CD4-positive, alpha-beta T cell (primary cell): ENCODE measurements around the gene SLC35A3. TPM values are rescaled to one million over a fixed set of nuclear protein-coding genes. Genes with fewer than 3 reads are reported as not detected.

Experiments used
- ATAC-seq: fragments of 200-7000 bp; cut with Tn5 transposase; one replicate; pipeline ENCODE4 v1.10.0; 2022; ENCODE audit warnings: mild to moderate bottlenecking; ENCODE audit not compliant: poor library complexity
- CTCF ChIA-PET: fragments of 350-600 bp; sonication (Branson Sonifier 250); formaldehyde crosslinking; loops from one replicate; lab custom pipeline; 2021; ENCODE audit warnings: antibody characterized with exemption, inconsistent platforms; lab: Charles Lee
- POLR2A ChIA-PET: fragments of 350-600 bp; sonication (Branson Sonifier 250); formaldehyde crosslinking; loops from one replicate; lab custom pipeline; 2021; ENCODE audit warnings: antibody characterized with exemption, inconsistent platforms; lab: Charles Lee
- DNase-seq, 14 experiments: peaks; one replicate each; pipeline ENCODE4 v3.0.0-alpha.2; 2013 to 2020; ENCODE audit warnings: mixed read lengths in 2 of 14
- H3K27ac ChIP-seq, 2 donors: one replicate each; pipeline versions ENCODE4 v1.5.1 to v1.7.0; 2013; ENCODE audit warnings: low read length in 2 of 2, low read depth in 1 of 2, mild to moderate bottlenecking in 1 of 2
- H3K27me3 ChIP-seq, 2 experiments: 1 replicate in 1 of 2; 2 replicates in 1 of 2; pipeline versions ENCODE4 v1.6.1 to v1.7.0; 2013; ENCODE audit warnings: low read length in 2 of 2, control low read depth in 1 of 2, mild to moderate bottlenecking in 1 of 2, moderate library complexity in 1 of 2; ENCODE audit not compliant: insufficient read depth in 2 of 2, control insufficient read depth in 1 of 2
- H3K36me3 ChIP-seq: one replicate; pipeline ENCODE4 v1.6.1; 2013; ENCODE audit warnings: low read length, control low read depth; ENCODE audit not compliant: insufficient read depth
- H3K4me1 ChIP-seq: one replicate; pipeline ENCODE4 v1.6.1; 2013; ENCODE audit warnings: low read length, control low read depth; ENCODE audit not compliant: insufficient read depth
- H3K4me3 ChIP-seq: one replicate; pipeline ENCODE4 v1.5.1; 2013; ENCODE audit warnings: mild to moderate bottlenecking, low read length, moderate library complexity
- H3K9me3 ChIP-seq, 2 experiments: 1 replicate in 1 of 2; 2 replicates in 1 of 2; pipeline versions ENCODE4 v1.6.1 to v1.7.0; 2013; ENCODE audit warnings: low read length in 2 of 2, mild to moderate bottlenecking in 2 of 2, control low read depth in 1 of 2, moderate library complexity in 1 of 2; ENCODE audit not compliant: control insufficient read depth in 1 of 2, insufficient read depth in 1 of 2
- H3K27ac Mint-ChIP-seq: one replicate; pipeline ENCODE4 v1.8.0; 2020; ENCODE audit warnings: mixed read lengths
- H3K27me3 Mint-ChIP-seq: one replicate; pipeline ENCODE4 v1.8.0; 2021; ENCODE audit warnings: mixed read lengths
- H3K36me3 Mint-ChIP-seq: one replicate; pipeline ENCODE4 v1.8.0; 2021; ENCODE audit warnings: low read depth, mixed read lengths
- H3K4me1 Mint-ChIP-seq: one replicate; pipeline ENCODE4 v1.8.0; 2021; ENCODE audit warnings: low read depth, mixed read lengths
- H3K4me3 Mint-ChIP-seq: one replicate; pipeline ENCODE4 v1.8.0; 2020; ENCODE audit warnings: mild to moderate bottlenecking, mixed read lengths
- H3K9me3 Mint-ChIP-seq: one replicate; pipeline ENCODE4 v1.8.0; 2020; ENCODE audit warnings: mixed read lengths
- CTCF ChIP-seq: fragments of 200-600 bp; IDR thresholded peaks from one replicate; pipeline ENCODE4 v1.8.0; 2022; ENCODE audit warnings: antibody characterized with exemption, mild to moderate bottlenecking
- intact Hi-C, 2 experiments: fragments of 100-400 bp; cut with DNase I in 1 of 2; cut with micrococcal nuclease in 1 of 2; formaldehyde crosslinking; loops; one replicate each; pipeline versions ENCODE4 v1.15.1 to v1.9.0; 2023 to 2025; cut with DNase I, micrococcal nuclease
- total RNA-seq, 174 experiments: library from RNA in 2 of 174; stranded (reverse) in 2 of 174; gene quantifications; one replicate each; pipeline ENCODE4 v1.2.3 and lab custom pipeline; 2021 to 2026

Gene SLC35A3
- total RNA-seq, 2 experiments from 2014 or later, result 20.2 to 24.6 TPM

DNA sequence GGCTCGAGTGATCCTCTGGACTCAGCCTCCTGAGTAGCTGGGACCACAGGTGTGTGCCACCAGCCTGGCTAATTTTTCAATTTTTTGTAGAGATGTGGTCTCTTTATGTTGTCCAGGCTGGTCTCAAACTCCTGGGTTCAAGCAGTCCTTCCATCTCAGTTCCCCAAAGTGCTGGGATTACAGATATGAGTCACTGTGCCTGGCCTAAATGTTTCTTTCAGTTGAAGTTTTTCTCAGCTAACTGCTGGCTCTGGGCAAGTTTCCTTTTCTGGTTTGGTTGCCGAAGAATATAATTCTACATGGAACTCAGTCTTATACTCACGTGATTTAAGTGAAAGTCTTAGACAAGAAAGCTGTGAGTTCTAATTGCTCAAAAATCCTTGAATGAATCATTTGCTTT is 106.0 kb downstream of the SLC35A3 start:
- no peak overlapping the region for H3K4me3 ChIP-seq
- no peaks in the 10 kb centered on the region for H3K4me1 ChIP-seq
- Mint-ChIP-seq H3K27ac (peak overlapping the region; percentile 14), H3K9me3 (no peaks in the 10 kb centered on the region), H3K36me3 (peaks cover 99% of the 10 kb centered on the region), H3K4me1 (peaks cover 7% of the 10 kb centered on the region), H3K27me3 (no peaks in the 10 kb centered on the region), H3K4me3 (no peak overlapping the region)
- POLR2A ChIA-PET, result no interaction called here
- intact Hi-C loops, result no loop called here
- H3K27ac ChIP-seq, result no peak overlapping the region
- no peaks in the 10 kb centered on the region for H3K27me3 ChIP-seq
- CTCF ChIA-PET, result no interaction called here
- ATAC-seq (no peak), DNase-seq (no peak)
- no peaks in the 10 kb centered on the region for H3K9me3 ChIP-seq
- H3K36me3 ChIP-seq, result peaks cover 86% of the 10 kb centered on the region
- no peak for TF ChIP-seq CTCF

GRCh38 chr1:100076319-100076718 is 106.5 kb downstream of the SLC35A3 start:
- no peaks in the 10 kb centered on the region for H3K9me3 Mint-ChIP-seq
- Histone ChIP-seq H3K27ac (no peak overlapping the region), H3K4me3 (no peak overlapping the region), H3K9me3 (no peaks in the 10 kb centered on the region), H3K36me3 (peaks cover 87% of the 10 kb centered on the region), H3K27me3 (no peaks in the 10 kb centered on the region), H3K4me1 (no peaks in the 10 kb centered on the region)
- no peaks in the 10 kb centered on the region for H3K27me3 Mint-ChIP-seq
- peaks cover 7% of the 10 kb centered on the region for H3K4me1 Mint-ChIP-seq
- H3K4me3 Mint-ChIP-seq, result no peak overlapping the region
- H3K27ac Mint-ChIP-seq, result peak overlapping the region; percentile 39
- no peak for ATAC-seq
- TF ChIP-seq CTCF, result no peak
- ChIA-PET POLR2A (no interaction called here), CTCF (no interaction called here)
- intact Hi-C loops, result no loop called here
- H3K36me3 Mint-ChIP-seq, result peaks cover 99% of the 10 kb centered on the region
- DNase-seq, result no peak

DNA sequence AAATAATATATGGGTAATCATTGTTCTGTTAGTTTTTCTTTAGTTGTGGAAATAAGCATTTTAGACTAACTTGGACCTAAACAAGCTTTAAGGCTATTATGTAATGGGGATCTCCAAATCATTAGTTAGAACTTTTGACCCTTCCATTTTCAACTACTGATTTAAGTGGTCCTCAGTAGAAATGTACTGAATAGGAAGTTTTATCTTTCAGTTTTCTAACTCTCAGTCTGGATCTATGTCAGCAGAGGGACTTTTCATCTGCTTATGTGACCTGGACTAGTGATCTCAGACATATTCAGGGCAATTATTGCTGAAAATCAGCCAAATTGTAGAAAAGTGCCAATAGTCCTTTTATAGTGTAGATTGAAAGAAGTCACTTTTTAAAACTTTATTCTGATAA is 106.9 kb downstream of the SLC35A3 start:
- POLR2A ChIA-PET, result no interaction called here
- intact Hi-C loops, result no loop called here
- Histone ChIP-seq H3K27me3 (no peaks in the 10 kb centered on the region), H3K4me3 (no peak overlapping the region), H3K27ac (no peak overlapping the region), H3K36me3 (peaks cover 87% of the 10 kb centered on the region), H3K9me3 (no peaks in the 10 kb centered on the region), H3K4me1 (no peaks in the 10 kb centered on the region)
- no peak overlapping the region for H3K4me3 Mint-ChIP-seq
- no peak for DNase-seq
- ATAC-seq, result no peak
- no peaks in the 10 kb centered on the region for H3K9me3 Mint-ChIP-seq
- peaks cover 99% of the 10 kb centered on the region for H3K36me3 Mint-ChIP-seq
- H3K27me3 Mint-ChIP-seq, result no peaks in the 10 kb centered on the region
- TF ChIP-seq CTCF, result no peak
- peak overlapping the region; percentile 39 for H3K27ac Mint-ChIP-seq
- peaks cover 7% of the 10 kb centered on the region for H3K4me1 Mint-ChIP-seq
- CTCF ChIA-PET, result no interaction called here
